GM19043 (cell line): ENCODE data around the gene CFD.
"Not testable (repeated sequence)": the region's sequence is repeated elsewhere in the genome, so short reads cannot be mapped to it uniquely, and the experiment has no call there.

ENCODE experiments used
- ATAC-seq: cut with Tn5 transposase; IDR thresholded peaks from one replicate; pipeline ENCODE4 v1.9.1; 2021; ENCODE audit warnings: low read depth; ENCODE audit not compliant: unreplicated experiment

The CFD gene

GRCh38 chr19:887072-887471 lies 27.6 kb downstream of the CFD start:
- no peak for ATAC-seq

- no peak for ATAC-seq
These were observed 28.1 kb downstream of the CFD start for GRCh38 chr19:887599-887998.

GRCh38 chr19:888581-889385 lies 29.3 kb downstream of the CFD start:
- ATAC-seq: no peak

GRCh38 chr19:889662-890295 lies 30.3 kb downstream of the CFD start:
- ATAC-seq: no peak

GRCh38 chr19:890831-891230 lies 31.4 kb downstream of the CFD start:
- ATAC-seq: no peak

GRCh38 chr19:891421-892200 lies 32.1 kb downstream of the CFD start:
- ATAC-seq: not testable (repeated sequence)

GRCh38 chr19:892243-892893 lies 32.9 kb downstream of the CFD start:
- no peak for ATAC-seq

GRCh38 chr19:892894-893689 lies 33.6 kb downstream of the CFD start, which contains the start of the genes MED16 and RNU6-9:
MED16 (minus strand) TSS chr19:893187; CDS start chr19:891131, 2,056 bp downstream.
RNU6-9 (plus strand) TSS chr19:893484.
- ATAC-seq: peak; percentile 61

- ATAC-seq: no peak
These were observed 37.0 kb downstream of the CFD start for GRCh38 chr19:896434-896833.

GRCh38 chr19:896999-897398 lies 37.5 kb downstream of the CFD start:
- ATAC-seq: no peak

- ATAC-seq: no peak
These were observed 38.1 kb downstream of the CFD start for GRCh38 chr19:897442-898039.

GRCh38 chr19:898663-899062 lies 39.2 kb downstream of the CFD start:
- ATAC-seq: no peak

GRCh38 chr19:899336-900042 lies 40.0 kb downstream of the CFD start:
- ATAC-seq: no peak

GRCh38 chr19:900043-900301 lies 40.5 kb downstream of the CFD start:
- ATAC-seq: no peak

- ATAC-seq: no peak
These were observed 41.0 kb downstream of the CFD start for GRCh38 chr19:900302-901111.

- ATAC-seq: no peak
These were observed 42.0 kb downstream of the CFD start for GRCh38 chr19:901216-902092.

- ATAC-seq: no peak
These were observed 42.6 kb downstream of the CFD start for GRCh38 chr19:902093-902370.
